Stimulated activated CD8-positive, alpha-beta memory T cell treated with anti-CD3 and anti-CD28 coated beads, Interleukin-2, amount 100 ng/mL, for 1 hour (primary cell): ENCODE measurements around the gene LOXL1.
"Not testable (repeated sequence)": the region's sequence is repeated elsewhere in the genome, so short reads cannot be mapped to it uniquely, and the experiment has no call there.

Experiments used
- DNase-seq, 2 donors: peaks; one replicate each; pipeline ENCODE4 v3.0.0-alpha.2; 2020; ENCODE audit warnings: low read depth in 2 of 2

LOXL1 gene

GRCh38 chr15:73952913-73953750 lies 26.9 kb downstream of the LOXL1 start:
- no peak for DNase-seq

- no peak for DNase-seq
These were observed 28.2 kb downstream of the LOXL1 start for GRCh38 chr15:73954188-73955145.

GRCh38 chr15:73955326-73955725 lies 29.1 kb downstream of the LOXL1 start:
- DNase-seq, result no peak

- no peak for DNase-seq
These were observed 29.8 kb downstream of the LOXL1 start for GRCh38 chr15:73955861-73956742.

GRCh38 chr15:73956743-73957135 lies 30.5 kb downstream of the LOXL1 start:
- DNase-seq, result no peak

- no peak for DNase-seq
These were observed 31.0 kb downstream of the LOXL1 start for GRCh38 chr15:73957276-73957675.

GRCh38 chr15:73957785-73958184 lies 31.5 kb downstream of the LOXL1 start:
- DNase-seq, result no peak

- DNase-seq, result no peak
These were observed 32.8 kb downstream of the LOXL1 start for GRCh38 chr15:73959012-73959581.

- no peak for DNase-seq
These were observed 33.5 kb downstream of the LOXL1 start for GRCh38 chr15:73959801-73960200.

GRCh38 chr15:73960472-73961070 lies 34.3 kb downstream of the LOXL1 start:
- DNase-seq, result not testable (repeated sequence)

- no peak for DNase-seq
These were observed 36.2 kb downstream of the LOXL1 start for GRCh38 chr15:73962433-73962832.

GRCh38 chr15:73964736-73965093 lies 38.5 kb downstream of the LOXL1 start:
- DNase-seq, result peak; percentile 73 to 74

- DNase-seq, result no peak
These were observed 39.0 kb downstream of the LOXL1 start for GRCh38 chr15:73965094-73965757.

- no peak for DNase-seq
These were observed 39.5 kb downstream of the LOXL1 start for GRCh38 chr15:73965758-73966113.

- DNase-seq, result no peak
These were observed 42.2 kb downstream of the LOXL1 start for GRCh38 chr15:73968461-73968860.

- no peak for DNase-seq
These were observed 43.0 kb downstream of the LOXL1 start for GRCh38 chr15:73969151-73969759.

GRCh38 chr15:73972984-73973682 lies 46.9 kb downstream of the LOXL1 start:
- peak; percentile 55 to 62 for DNase-seq

- DNase-seq, result not testable (repeated sequence)
These were observed 47.5 kb downstream of the LOXL1 start for GRCh38 chr15:73973683-73974200.
